ENCODE data around the gene C9orf40.
A peak's percentile ranks its signal among the peaks of the same experiment; 100 is the strongest.

The C9orf40 gene, protein sequence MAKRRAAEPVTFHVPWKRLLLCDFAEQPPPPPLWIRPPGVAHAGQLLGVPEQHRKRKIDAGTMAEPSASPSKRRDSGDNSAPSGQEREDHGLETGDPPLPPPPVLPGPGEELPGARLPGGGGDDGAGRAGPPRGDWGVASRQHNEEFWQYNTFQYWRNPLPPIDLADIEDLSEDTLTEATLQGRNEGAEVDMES

DNA sequence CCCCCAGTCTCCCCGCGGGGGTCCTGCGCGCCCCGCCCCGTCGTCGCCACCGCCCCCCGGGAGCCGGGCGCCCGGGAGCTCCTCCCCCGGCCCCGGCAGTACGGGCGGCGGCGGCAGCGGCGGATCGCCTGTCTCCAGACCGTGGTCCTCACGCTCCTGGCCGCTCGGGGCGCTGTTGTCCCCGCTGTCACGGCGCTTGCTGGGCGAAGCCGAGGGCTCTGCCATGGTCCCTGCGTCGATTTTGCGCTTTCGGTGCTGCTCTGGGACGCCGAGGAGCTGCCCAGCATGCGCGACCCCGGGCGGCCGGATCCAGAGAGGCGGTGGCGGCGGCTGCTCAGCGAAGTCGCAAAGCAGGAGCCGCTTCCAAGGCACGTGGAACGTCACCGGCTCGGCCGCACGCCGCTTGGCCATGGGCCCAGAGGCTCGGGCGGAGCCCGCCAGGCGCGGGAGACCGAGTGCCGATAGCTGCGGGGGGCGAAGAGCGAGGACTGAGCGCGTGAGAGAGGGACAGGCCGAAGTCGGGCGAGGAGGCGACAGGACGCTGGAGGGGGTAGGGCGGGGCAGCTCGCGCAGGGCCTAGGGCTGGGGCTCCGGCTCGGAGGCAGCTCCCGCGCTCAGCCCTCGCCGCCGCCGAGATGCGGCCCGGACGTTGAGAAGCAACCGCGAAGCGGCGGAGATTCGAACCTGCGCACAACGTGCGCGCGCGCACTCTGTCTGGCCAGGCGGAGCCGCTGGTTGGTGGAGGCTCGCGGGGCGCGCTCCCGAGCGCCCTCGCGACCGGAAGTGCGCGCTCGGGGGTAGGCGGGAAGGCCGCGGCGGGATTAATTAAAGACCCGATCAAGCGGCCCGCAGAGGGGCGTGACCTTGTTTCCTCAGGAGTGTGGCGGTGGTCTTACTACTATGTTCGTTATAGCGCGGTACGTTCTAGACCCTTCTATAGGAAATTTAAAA, at the start of gene C9orf40:
Gene C9orf40, minus strand, starts transcription at position 712 of the 951 bp plus-strand sequence. Its CDS starts 301 bp downstream, at position 411.
- Histone ChIP-seq H3K9me3 (replicated peaks in 1 of 11) (no peaks in the 10 kb centered on the region), H3K4me3 (peak within 1 kb of the TSS; percentile 77 to 96 (median 92)), H3K27ac (peak within 1 kb of the TSS; percentile 92 to 99 (median 97)), H3K27me3 (no peaks in the 10 kb centered on the region), H3K4me2 (peak within 1 kb of the TSS; percentile 78 to 90 (median 84)), H3K9ac (peak within 1 kb of the TSS; percentile 92 to 99 (median 97)), H3K4me1 (peaks cover 27 to 43% (median 34%) of the 10 kb centered on the region in 10 experiments), H4K20me1 (0 out of 22 replicates have a peak, but pooled peaks cover 0 to 6% (median 0%) of the 10 kb centered on the region in 11 experiments), H3K36me3 (peaks cover 0 to 14% (median 0%) of the 10 kb centered on the region in 11 experiments; a peak in 6 of 22 replicates)
- TF ChIP-seq Cebpa-rat (IDR thresholded peaks at IDR 0.05), result no peak

DNA sequence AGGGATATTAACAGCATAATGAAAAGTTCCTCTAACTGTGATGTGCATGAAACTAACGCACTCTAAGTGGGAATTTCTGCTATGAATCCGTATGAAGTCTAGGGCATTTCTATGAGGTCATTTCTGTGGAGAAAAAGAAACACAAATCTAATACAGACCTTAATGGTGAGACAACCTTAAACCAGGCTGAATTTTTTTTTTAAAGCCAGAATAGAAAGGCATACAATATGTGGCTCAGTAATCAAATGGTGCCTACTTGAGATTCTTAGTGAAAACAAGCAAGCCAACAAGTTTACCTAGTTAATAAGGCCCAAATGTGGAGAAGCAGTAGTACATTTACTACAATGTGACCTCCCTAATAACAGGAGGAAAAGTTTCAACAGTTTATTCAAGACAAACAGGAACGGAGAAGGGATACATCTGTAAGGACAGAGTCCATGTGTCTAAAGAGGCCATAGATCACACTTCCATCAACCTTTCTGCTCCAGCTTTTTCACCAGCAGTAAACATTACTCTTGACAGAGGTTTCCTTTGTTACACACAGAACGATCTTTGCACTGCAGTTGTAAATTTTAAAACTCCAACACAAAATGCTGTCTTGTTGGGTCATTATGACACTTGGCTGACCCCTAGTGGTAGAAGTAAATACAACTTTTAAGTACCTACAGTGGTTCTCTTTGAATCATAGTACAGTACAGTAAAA, 49.2 kb upstream of the C9orf40 start:
- Histone ChIP-seq H3K4me1 (peaks cover 0 to 12% (median 0%) of the 10 kb centered on the region in 10 experiments; a peak in 1 of 20 replicates), H3K9ac (no peak overlapping the region), H3K4me2 (no peak overlapping the region), H4K20me1 (peaks cover 0 to 4% (median 0%) of the 10 kb centered on the region in 11 experiments; a peak in 2 of 22 replicates), H3K36me3 (peaks cover 14 to 43% (median 27%) of the 10 kb centered on the region in 11 experiments; a peak in 21 of 22 replicates), H3K27me3 (no peaks in the 10 kb centered on the region), H3K4me3 (no peak overlapping the region), H3K9me3 (replicated peaks in 1 of 11) (no peaks in the 10 kb centered on the region), H3K27ac (no peak overlapping the region)
- no peak for TF ChIP-seq Cebpa-rat (IDR thresholded peaks at IDR 0.05)

- Histone ChIP-seq H3K27me3 (no peaks in the 10 kb centered on the region), H3K9me3 (replicated peaks in 1 of 11) (no peaks in the 10 kb centered on the region), H3K9ac (no peak overlapping the region), H3K27ac (no peak overlapping the region), H3K36me3 (peaks cover 20 to 45% (median 29%) of the 10 kb centered on the region in 11 experiments), H3K4me3 (no peak overlapping the region), H4K20me1 (peaks cover 0 to 4% (median 0%) of the 10 kb centered on the region in 11 experiments; a peak in 2 of 22 replicates), H3K4me2 (no peak overlapping the region), H3K4me1 (peaks cover 0 to 12% (median 0%) of the 10 kb centered on the region in 10 experiments; a peak in 1 of 20 replicates)
- TF ChIP-seq Cebpa-rat (IDR thresholded peaks at IDR 0.05), result no peak
Measured at GRCh38 chr9:75000835-75001234, 48.1 kb upstream of the C9orf40 start.

DNA sequence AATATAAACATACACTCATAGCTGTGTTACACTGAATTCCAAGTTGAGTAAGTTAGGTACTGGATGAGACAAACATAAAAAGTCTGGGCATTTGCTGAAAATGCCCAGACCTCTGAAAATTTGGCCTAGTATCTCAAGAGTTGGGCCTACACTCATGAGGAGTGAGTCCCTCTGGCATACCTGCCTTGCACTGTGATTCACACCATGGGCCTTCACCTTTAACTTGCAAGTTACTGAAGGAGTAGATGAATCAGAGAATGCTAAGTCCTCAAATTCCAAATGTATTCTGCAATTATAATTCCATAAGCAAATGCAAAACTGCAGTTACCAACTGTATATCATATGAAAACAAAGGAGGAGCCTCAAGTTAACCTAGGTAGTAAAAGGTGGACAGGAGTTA, 32.3 kb upstream of the C9orf40 start:
- Histone ChIP-seq H3K9me3 (replicated peaks in 1 of 11) (no peaks in the 10 kb centered on the region), H3K27ac (no peak overlapping the region), H3K4me2 (no peak overlapping the region), H3K4me3 (no peak overlapping the region), H4K20me1 (no peaks in the 10 kb centered on the region), H3K27me3 (no peaks in the 10 kb centered on the region), H3K9ac (no peak overlapping the region), H3K36me3 (peaks cover 45 to 93% (median 70%) of the 10 kb centered on the region in 11 experiments), H3K4me1 (no peaks in the 10 kb centered on the region)
- TF ChIP-seq Cebpa-rat (IDR thresholded peaks at IDR 0.05), result no peak

- Histone ChIP-seq H3K9ac (no peak overlapping the region), H3K9me3 (replicated peaks in 1 of 11) (no peaks in the 10 kb centered on the region), H3K4me3 (no peak overlapping the region), H3K27ac (no peak overlapping the region), H3K4me2 (no peak overlapping the region), H3K4me1 (no peaks in the 10 kb centered on the region), H3K27me3 (no peaks in the 10 kb centered on the region), H4K20me1 (no peaks in the 10 kb centered on the region), H3K36me3 (peaks cover 44 to 93% (median 68%) of the 10 kb centered on the region in 11 experiments)
- no peak for TF ChIP-seq Cebpa-rat (IDR thresholded peaks at IDR 0.05)
Measured at GRCh38 chr9:74983709-74984108, 31.0 kb upstream of the C9orf40 start.

DNA sequence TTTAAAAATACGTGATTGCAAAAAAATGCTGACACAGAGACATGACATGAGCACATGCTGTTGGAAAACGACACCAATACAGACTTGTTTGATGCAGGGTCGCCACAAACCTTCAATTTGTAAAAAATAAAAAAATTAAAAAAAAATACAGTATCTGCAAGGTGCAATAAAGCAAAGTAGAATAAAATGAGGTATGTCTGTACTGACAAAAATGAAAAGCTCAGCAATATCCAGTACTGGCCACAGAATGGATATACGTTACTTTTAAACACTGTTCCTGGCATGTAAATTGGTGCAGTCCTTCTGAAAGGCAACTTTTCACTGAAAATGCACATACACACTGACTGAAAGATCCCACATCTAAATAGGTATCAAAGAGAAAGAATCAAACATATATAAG, 27.1 kb upstream of the C9orf40 start:
- Histone ChIP-seq H3K36me3 (peaks cover 41 to 91% (median 65%) of the 10 kb centered on the region in 11 experiments), H3K27ac (no peak overlapping the region), H3K9ac (no peak overlapping the region), H3K4me2 (no peak overlapping the region), H3K4me1 (no peaks in the 10 kb centered on the region), H3K9me3 (replicated peaks in 1 of 11) (peaks cover 8 to 20% (median 11%) of the 10 kb centered on the region in 11 experiments), H3K4me3 (no peak overlapping the region), H3K27me3 (no peaks in the 10 kb centered on the region), H4K20me1 (no peaks in the 10 kb centered on the region)
- TF ChIP-seq Cebpa-rat (IDR thresholded peaks at IDR 0.05), result no peak

DNA sequence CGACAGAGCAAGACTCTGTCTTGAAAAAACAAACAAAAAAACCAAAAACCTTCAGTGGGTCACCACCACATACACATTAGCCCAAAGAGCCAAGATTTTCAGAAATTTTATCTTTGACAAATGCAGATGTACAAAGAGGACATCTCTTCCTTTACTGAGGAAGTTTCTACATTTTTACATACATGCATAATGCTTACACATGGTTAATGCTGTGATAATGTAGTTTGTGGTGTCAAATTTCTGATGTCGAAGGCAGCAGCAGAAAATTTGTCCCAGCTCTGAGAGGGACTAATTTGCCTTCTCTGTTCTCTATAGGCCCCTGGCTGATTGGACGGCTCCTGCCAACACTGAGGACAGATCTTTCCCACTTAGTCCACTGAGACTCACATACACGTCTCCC, 24.6 kb upstream of the C9orf40 start:
- Histone ChIP-seq H3K9me3 (replicated peaks in 1 of 11) (peaks cover 8 to 21% (median 11%) of the 10 kb centered on the region in 11 experiments), H3K4me1 (peaks cover 6 to 16% (median 11%) of the 10 kb centered on the region in 10 experiments; a peak in 17 of 20 replicates), H3K4me3 (no peak overlapping the region), H3K36me3 (peaks cover 21 to 81% (median 48%) of the 10 kb centered on the region in 11 experiments; a peak in 21 of 22 replicates), H3K9ac (no peak overlapping the region), H3K27ac (no peak overlapping the region), H3K27me3 (no peaks in the 10 kb centered on the region), H3K4me2 (no peak overlapping the region), H4K20me1 (no peaks in the 10 kb centered on the region)
- no peak for TF ChIP-seq Cebpa-rat (IDR thresholded peaks at IDR 0.05)

GRCh38 chr9:74975538-74975937, 22.8 kb upstream of the C9orf40 start:
- Histone ChIP-seq H3K9me3 (replicated peaks in 1 of 11) (peaks cover 8 to 21% (median 11%) of the 10 kb centered on the region in 11 experiments), H3K4me2 (no peak overlapping the region), H3K4me3 (no peak overlapping the region), H3K4me1 (peaks cover 6 to 16% (median 11%) of the 10 kb centered on the region in 10 experiments; a peak in 17 of 20 replicates), H3K27me3 (no peaks in the 10 kb centered on the region), H3K36me3 (peaks cover 21 to 67% (median 46%) of the 10 kb centered on the region in 11 experiments; a peak in 21 of 22 replicates), H4K20me1 (no peaks in the 10 kb centered on the region), H3K9ac (no peak overlapping the region), H3K27ac (no peak overlapping the region)
- no peak for TF ChIP-seq Cebpa-rat (IDR thresholded peaks at IDR 0.05)

All from BLaER1 treated with 17β-estradiol and CSF1 and Interleukin-3, amounts not matched to agents 10 nM and 100 nM (cell line).